ENCODE data around the gene FOSB. TPM values are rescaled to one million over a fixed set of nuclear protein-coding genes. Genes with fewer than 3 reads are reported as not detected.

Gene FOSB
- total and polyA plus RNA-seq, 9 of the 15 experiments (the other 6 are each of a cell fraction or from before 2014, with no cell fraction given) = 0.11 to 2.7 (median 0.73) TPM

- TF ChIP-seq E4F1 (CRISPR knock-in tag; IDR thresholded peaks at IDR 0.05; ENCODE audit: borderline replicate concordance) (no peak), ZKSCAN8 (CRISPR knock-in tag; IDR thresholded peaks at IDR 0.05) (no peak)
Measured at GRCh38 chr19:45464274-45464673, 3.5 kb upstream of the FOSB start (continued).

- no peak overlapping the region for H3K4me3 ChIP-seq
- H3K4me1 ChIP-seq (replicated peaks in 1 of 2; ENCODE audit: control insufficient read depth in 2 of 2, insufficient read depth in 2 of 2, low read length in 2 of 2) = peaks cover 12 to 33% of the 10 kb centered on the region in 2 experiments; a peak in 4 of 5 replicates
- no peaks in the 10 kb centered on the region for H3K9me3 ChIP-seq (replicated peaks; ENCODE audit: control insufficient read depth, insufficient read depth, low read depth, low read length)
- ATAC-seq (no peak), FAIRE-seq (no peak), DNase-seq (ENCODE audit: extremely low read depth in 1 of 4, low spot score in 3 of 4) (peak in 2 of 4 experiments; percentile 34 to 41)
- H2AFZ ChIP-seq (ENCODE audit: low read depth, low read length) = peak overlapping the region; percentile 1; the same call in 1 of the 2 replicates
- H3K9me1 ChIP-seq (ENCODE audit: control insufficient read depth, insufficient read depth, low read length) = no peaks in the 10 kb centered on the region
- ChIA-PET POLR2A (no interaction called here), CTCF (ENCODE audit: low intra/inter-chr PET ratio) (interaction anchor here (0.7 to 1.5 kb wide), 3 partner anchors 18 to 109 kb away, joined by 3 to 5 read pairs (median 3); no protein-coding TSS in a partner anchor)
- no peaks in the 10 kb centered on the region for H3K79me2 ChIP-seq (ENCODE audit: control insufficient read depth, insufficient read depth, low read length)
- WGBS (ENCODE audit: insufficient coverage, low coverage, missing lambda C conversion rate) = 55% methylated on average over 7 of the region's 8 CpGs
- no peaks in the 10 kb centered on the region for H4K20me1 ChIP-seq (replicated peaks; ENCODE audit: control insufficient read depth, insufficient read depth, low read length)
- peak overlapping the region in 1 of 2 experiments; percentile 64; a peak in 1 of 4 replicates for H3K9ac ChIP-seq (ENCODE audit: insufficient read depth in 1 of 2, low read depth in 2 of 2, low read length in 2 of 2)
- no peak overlapping the region for H3K4me2 ChIP-seq (ENCODE audit: insufficient read depth, low read length)
- intact Hi-C loops (cut with micrococcal nuclease) = no loop called here
- no TSS peak for BruUV-seq (replicated peaks)
- no peak overlapping the region for H3K27ac ChIP-seq (ENCODE audit: extremely low read depth, low read depth, low read length)
- in situ Hi-C loops (cut with MboI) = no loop called here
- H3K36me3 ChIP-seq (ENCODE audit: control insufficient read depth, insufficient read depth, low read length) = no peaks in the 10 kb centered on the region
- H3K27me3 ChIP-seq (ENCODE audit: control insufficient read depth in 2 of 2, insufficient read depth in 2 of 2, low read length in 2 of 2) = no peaks in the 10 kb centered on the region
- no peak for TF ChIP-seq RB1 (IDR thresholded peaks at IDR 0.05; ENCODE audit: low read depth)
- no peak for TF ChIP-seq HNRNPUL1 (IDR thresholded peaks at IDR 0.05; ENCODE audit: low read length)
- peak; percentile 8 to 21; a peak in 1 of 4 replicates for TF ChIP-seq RAD21 (CRISPR knock-in tag; conservative IDR thresholded peaks at IDR 0.05 in 1 of 2, IDR thresholded peaks at IDR 0.05 in 1 of 2)
- TF ChIP-seq GABPA (tag; conservative IDR thresholded peaks at IDR 0.05; ENCODE audit: low read depth) = no peak
- peak; percentile 57; the same call in 1 of the 2 replicates for TF ChIP-seq HDGF (IDR thresholded peaks at IDR 0.05)
- no peak for TF ChIP-seq GTF2E2 (tag; IDR thresholded peaks at IDR 0.05)
- no peak for TF ChIP-seq ZNF280A (IDR thresholded peaks at IDR 0.05; ENCODE audit: low read depth, partially characterized antibody)
- no peak for TF ChIP-seq ZNF830 (CRISPR knock-in tag; IDR thresholded peaks at IDR 0.05)
- TF ChIP-seq ZNF444 (CRISPR knock-in tag; IDR thresholded peaks at IDR 0.05) = no peak
- no peak for TF ChIP-seq ZNF212 (CRISPR knock-in tag; IDR thresholded peaks at IDR 0.05)
- no peak for TF ChIP-seq SIN3B (IDR thresholded peaks at IDR 0.05; ENCODE audit: low read depth)
- no peak for TF ChIP-seq RBM34 (IDR thresholded peaks at IDR 0.05; ENCODE audit: borderline replicate concordance, insufficient read depth, low read length)
- no peak for TF ChIP-seq ZBED1 (IDR thresholded peaks at IDR 0.05)
- TF ChIP-seq ZBTB7A (IDR thresholded peaks at IDR 0.05; ENCODE audit: borderline replicate concordance, control insufficient read depth, low read depth, low read length) = peak; percentile 64; the same call in 1 of the 2 replicates
- TF ChIP-seq HES1 (IDR thresholded peaks at IDR 0.05; ENCODE audit: low read depth) = no peak
- no peak for TF ChIP-seq LEF1 (IDR thresholded peaks at IDR 0.05)
Measured at GRCh38 chr19:45464852-45465441, 2.8 kb upstream of the FOSB start.
